OCI-LY1 (cell line): ENCODE data around the gene TMEM220.

Experiments used
- EZH2 ChIP-seq: fragments of 200-600 bp; sonication (generic), shearing (Covaris generic); IDR thresholded peaks from 2 replicates; pipeline ENCODE4 v1.8.0; 2017; ENCODE audit warnings: borderline replicate concordance, mixed run types, mild to moderate bottlenecking, antibody characterized with exemption, low read length, moderate library complexity, mixed read lengths
- TF ChIP-seq, protein P1 (sequence below): fragments of 200-600 bp; sonication (generic), shearing (Covaris generic); IDR thresholded peaks from 2 replicates; pipeline ENCODE4 v1.5.1; 2017; ENCODE audit warnings: mild to moderate bottlenecking, antibody characterized with exemption, low read length, moderate library complexity, mixed read lengths

DNA sequence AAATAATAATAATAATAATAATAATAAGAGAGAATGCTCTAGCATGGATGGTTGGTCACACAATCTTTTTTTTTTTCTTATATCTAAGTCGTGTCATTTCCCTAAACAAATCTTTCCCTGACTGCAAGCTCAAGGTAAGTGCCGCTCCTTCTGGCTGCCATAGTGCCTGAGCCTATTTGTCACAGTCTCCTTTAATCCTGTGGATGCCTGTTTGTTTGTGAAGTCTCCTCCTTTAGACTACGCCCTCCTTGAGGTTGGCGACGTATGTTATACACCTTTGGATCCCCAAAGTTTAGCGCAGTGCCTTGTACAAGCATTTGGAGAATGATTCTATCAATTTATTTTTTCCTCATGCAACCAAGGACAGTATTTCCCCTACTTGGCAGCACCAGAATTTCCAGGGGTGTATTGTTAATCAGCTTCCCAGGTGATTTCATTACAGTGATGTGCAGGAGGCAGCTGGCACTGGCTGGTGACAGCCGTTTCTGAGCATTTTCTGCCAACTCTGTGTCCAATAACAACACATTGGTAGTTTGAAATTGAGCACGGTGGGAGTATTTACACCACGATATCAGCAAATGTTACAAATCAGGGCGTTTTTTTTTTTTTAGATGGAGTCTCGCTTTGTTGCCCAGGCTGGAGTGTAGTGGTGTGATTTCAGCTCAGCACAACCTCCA lies 47.4 kb upstream of the TMEM220 start:
- TF ChIP-seq EZH2 = no peak
- TF ChIP-seq, protein P1, sequence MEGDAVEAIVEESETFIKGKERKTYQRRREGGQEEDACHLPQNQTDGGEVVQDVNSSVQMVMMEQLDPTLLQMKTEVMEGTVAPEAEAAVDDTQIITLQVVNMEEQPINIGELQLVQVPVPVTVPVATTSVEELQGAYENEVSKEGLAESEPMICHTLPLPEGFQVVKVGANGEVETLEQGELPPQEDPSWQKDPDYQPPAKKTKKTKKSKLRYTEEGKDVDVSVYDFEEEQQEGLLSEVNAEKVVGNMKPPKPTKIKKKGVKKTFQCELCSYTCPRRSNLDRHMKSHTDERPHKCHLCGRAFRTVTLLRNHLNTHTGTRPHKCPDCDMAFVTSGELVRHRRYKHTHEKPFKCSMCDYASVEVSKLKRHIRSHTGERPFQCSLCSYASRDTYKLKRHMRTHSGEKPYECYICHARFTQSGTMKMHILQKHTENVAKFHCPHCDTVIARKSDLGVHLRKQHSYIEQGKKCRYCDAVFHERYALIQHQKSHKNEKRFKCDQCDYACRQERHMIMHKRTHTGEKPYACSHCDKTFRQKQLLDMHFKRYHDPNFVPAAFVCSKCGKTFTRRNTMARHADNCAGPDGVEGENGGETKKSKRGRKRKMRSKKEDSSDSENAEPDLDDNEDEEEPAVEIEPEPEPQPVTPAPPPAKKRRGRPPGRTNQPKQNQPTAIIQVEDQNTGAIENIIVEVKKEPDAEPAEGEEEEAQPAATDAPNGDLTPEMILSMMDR = no peak
